IMR-90 (cell line): ENCODE data around the gene HSP90AB1. TPM values are rescaled to one million over a fixed set of nuclear protein-coding genes. Genes with fewer than 3 reads are reported as not detected.

Experiments used
- CEBPB ChIP-seq: IDR thresholded peaks from 2 replicates; pipeline ENCODE4 v1.6.1; 2012; ENCODE audit warnings: low read depth, low read length, improper control_type of control experiment
- POLR2A ChIP-seq: IDR thresholded peaks from 2 replicates; pipeline ENCODE4 v1.6.1; 2012; ENCODE audit warnings: mild to moderate bottlenecking, low read depth, low read length
- RCOR1 ChIP-seq: IDR thresholded peaks from 2 replicates; pipeline ENCODE4 v1.6.1; 2012; ENCODE audit warnings: mild to moderate bottlenecking, low read length, improper control_type of control experiment; ENCODE audit not compliant: insufficient replicate concordance
- USF2 ChIP-seq: fragments of 150-350 bp; IDR thresholded peaks from 2 replicates; pipeline ENCODE4 v1.6.1; 2017; ENCODE audit warnings: mild to moderate bottlenecking, antibody characterized with exemption, low read length, low read depth
- polyA plus RNA-seq, 3 experiments: library from polyadenylated mRNA; depleted of rRNA; stranded (reverse); fragments of >200 nt; gene quantifications; 2 replicates each; pipeline ENCODE4 v1.2.3, GENCODE V29; 2012; ENCODE audit warnings: low replicate concordance in 1 of 3
- total RNA-seq: library from RNA; depleted of rRNA; stranded (reverse); fragments of >200 nt; gene quantifications from 2 replicates; pipeline ENCODE4 v1.2.3, GENCODE V29; 2012

Gene HSP90AB1
- total and polyA plus RNA-seq, 2 of the 4 experiments (the other 2 are of a cell fraction), result 887 to 1,307 TPM

- TF ChIP-seq USF2 (no peak), CEBPB (no peak), POLR2A (no peak), RCOR1 (no peak)
Measured at GRCh38 chr6:44269921-44270525, 23.1 kb downstream of the HSP90AB1 start, which contains the start of gene TMEM151B (continued).
